Effector memory CD4-positive, alpha-beta T cell (primary cell): ENCODE data around the gene RASA2.

Experiments used
- DNase-seq, 3 donors: peaks; one replicate each; pipeline ENCODE4 v3.0.0-alpha.2; 2020
- H3K27ac ChIP-seq: 2 replicates; pipeline ENCODE4 v1.7.0; 2013; ENCODE audit warnings: mild to moderate bottlenecking, low read length, moderate library complexity; ENCODE audit not compliant: insufficient read depth, poor library complexity, severe bottlenecking
- H3K27me3 ChIP-seq: replicated peaks from 2 replicates; pipeline ENCODE4 v1.7.0; 2013; ENCODE audit warnings: mild to moderate bottlenecking, low read length; ENCODE audit not compliant: insufficient read depth, control insufficient read depth, poor library complexity, severe bottlenecking
- H3K36me3 ChIP-seq: 2 replicates; pipeline ENCODE4 v1.7.0; 2013; ENCODE audit warnings: mild to moderate bottlenecking, low read length, moderate library complexity; ENCODE audit not compliant: control insufficient read depth, insufficient read depth
- H3K4me1 ChIP-seq: 2 replicates; pipeline ENCODE4 v1.7.0; 2013; ENCODE audit warnings: low read length, mild to moderate bottlenecking; ENCODE audit not compliant: control insufficient read depth, insufficient read depth, poor library complexity, severe bottlenecking
- H3K4me3 ChIP-seq: 2 replicates; pipeline ENCODE4 v1.7.0; 2013; ENCODE audit warnings: low read length, low read depth, mild to moderate bottlenecking; ENCODE audit not compliant: insufficient read depth, poor library complexity, severe bottlenecking
- H3K9me3 ChIP-seq: 2 replicates; pipeline ENCODE4 v1.7.0; 2013; ENCODE audit warnings: mild to moderate bottlenecking, low read length, moderate library complexity; ENCODE audit not compliant: control insufficient read depth

Gene RASA2

DNA sequence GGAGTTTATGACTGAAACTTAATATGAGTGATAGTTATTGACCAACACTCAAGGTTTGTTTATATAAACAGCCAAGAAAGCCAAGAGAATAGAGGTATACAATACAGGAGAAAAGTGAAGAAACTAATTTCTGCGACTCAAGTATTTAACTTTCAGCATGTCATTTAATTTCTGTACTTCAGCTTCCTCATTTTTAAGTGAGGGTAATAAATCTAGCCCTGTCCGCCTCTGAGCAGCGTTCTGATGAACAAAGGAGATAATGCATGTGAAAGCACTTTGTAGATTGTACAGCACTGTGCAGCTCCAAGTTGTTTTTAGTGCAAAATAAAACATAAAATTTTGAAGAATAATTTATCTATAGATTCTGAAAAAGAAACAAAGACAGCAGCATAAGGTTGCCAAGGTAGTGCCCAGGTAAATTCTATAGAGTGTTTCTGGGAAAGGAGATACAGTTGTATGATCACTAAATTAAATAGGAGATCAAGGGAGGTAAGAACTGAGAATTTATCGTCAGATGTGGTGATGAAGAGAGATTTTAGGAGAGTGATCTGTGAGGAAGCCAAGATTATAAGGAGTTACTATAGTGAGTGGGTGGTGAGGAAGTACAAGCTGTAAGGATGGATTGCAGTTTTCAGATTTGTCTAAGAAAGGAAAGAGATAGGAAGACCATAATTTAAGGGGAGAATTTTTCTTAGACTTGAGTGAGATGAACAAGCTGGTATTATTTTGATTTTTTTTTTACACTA is 71.3 kb downstream of the RASA2 start:
- H3K4me1 ChIP-seq = peaks cover 16% of the 10 kb centered on the region
- peak overlapping the region; percentile 3 for H3K27ac ChIP-seq
- H3K4me3 ChIP-seq = no peak overlapping the region
- H3K27me3 ChIP-seq = no peaks in the 10 kb centered on the region
- no peaks in the 10 kb centered on the region for H3K9me3 ChIP-seq
- no peak for DNase-seq
- H3K36me3 ChIP-seq = peaks cover 19% of the 10 kb centered on the region

- no peaks in the 10 kb centered on the region for H3K27me3 ChIP-seq
- no peak overlapping the region for H3K27ac ChIP-seq
- H3K4me1 ChIP-seq = peaks cover 7% of the 10 kb centered on the region
- no peaks in the 10 kb centered on the region for H3K9me3 ChIP-seq
- no peak overlapping the region for H3K4me3 ChIP-seq
- peaks cover 8% of the 10 kb centered on the region for H3K36me3 ChIP-seq
- peak in 1 of 3 donors; percentile 17 for DNase-seq
These were observed 74.7 kb downstream of the RASA2 start for GRCh38 chr3:141561426-141562034.

GRCh38 chr3:141564241-141564640 is 77.4 kb downstream of the RASA2 start:
- Histone ChIP-seq H3K36me3 (peaks cover 8% of the 10 kb centered on the region), H3K27ac (no peak overlapping the region), H3K9me3 (no peaks in the 10 kb centered on the region), H3K4me1 (no peaks in the 10 kb centered on the region), H3K27me3 (no peaks in the 10 kb centered on the region), H3K4me3 (no peak overlapping the region)
- no peak for DNase-seq

GRCh38 chr3:141570068-141570467 is 83.2 kb downstream of the RASA2 start:
- no peak overlapping the region for H3K4me3 ChIP-seq
- no peak for DNase-seq
- H3K27me3 ChIP-seq = no peaks in the 10 kb centered on the region
- no peak overlapping the region for H3K27ac ChIP-seq
- peaks cover 29% of the 10 kb centered on the region for H3K36me3 ChIP-seq
- no peaks in the 10 kb centered on the region for H3K9me3 ChIP-seq
- H3K4me1 ChIP-seq = no peaks in the 10 kb centered on the region

DNA sequence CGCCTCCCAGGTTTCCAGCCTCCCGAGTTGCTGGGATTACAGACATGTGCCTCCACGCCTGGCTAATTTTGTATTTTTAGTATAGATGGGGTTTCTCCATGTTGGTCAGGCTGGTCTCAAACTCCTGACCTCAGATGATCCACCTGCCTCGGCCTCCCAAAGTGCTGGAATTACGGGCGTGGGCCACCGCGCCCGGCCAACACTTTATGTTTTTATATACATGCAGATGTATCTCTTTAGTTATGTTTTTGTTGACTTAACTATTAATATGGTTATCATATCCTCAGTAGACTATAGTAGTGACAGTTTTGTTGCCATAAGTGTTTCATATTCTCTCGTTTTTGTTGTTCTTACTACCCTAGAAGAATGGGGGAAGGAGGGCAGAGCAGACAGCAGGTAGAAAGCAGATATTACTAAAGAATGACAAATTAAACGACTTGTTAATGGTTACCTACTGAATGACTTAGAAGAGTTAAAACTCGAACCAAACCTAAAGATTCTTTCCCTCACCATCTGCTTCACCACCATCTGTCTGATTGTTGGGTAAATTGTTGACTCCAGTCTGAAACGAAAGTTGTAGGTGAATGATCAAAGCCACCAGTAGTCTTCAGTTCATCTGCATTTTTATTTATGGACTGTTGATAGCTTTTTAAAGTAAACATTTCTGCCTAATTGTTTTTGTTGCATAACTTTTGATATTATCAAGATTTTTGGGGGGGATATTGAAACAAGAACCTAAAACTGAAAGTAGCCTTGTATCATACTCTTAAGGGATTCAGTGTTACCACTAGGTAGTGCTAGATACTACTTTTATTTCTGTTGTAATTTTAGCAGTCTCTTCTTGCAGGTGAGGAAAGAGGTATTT is 89.3 kb downstream of the RASA2 start:
- no peak overlapping the region for H3K4me3 ChIP-seq
- no peak overlapping the region for H3K27ac ChIP-seq
- no peaks in the 10 kb centered on the region for H3K9me3 ChIP-seq
- no peak for DNase-seq
- peaks cover 65% of the 10 kb centered on the region for H3K36me3 ChIP-seq
- H3K27me3 ChIP-seq = no peaks in the 10 kb centered on the region
- H3K4me1 ChIP-seq = no peaks in the 10 kb centered on the region

DNA sequence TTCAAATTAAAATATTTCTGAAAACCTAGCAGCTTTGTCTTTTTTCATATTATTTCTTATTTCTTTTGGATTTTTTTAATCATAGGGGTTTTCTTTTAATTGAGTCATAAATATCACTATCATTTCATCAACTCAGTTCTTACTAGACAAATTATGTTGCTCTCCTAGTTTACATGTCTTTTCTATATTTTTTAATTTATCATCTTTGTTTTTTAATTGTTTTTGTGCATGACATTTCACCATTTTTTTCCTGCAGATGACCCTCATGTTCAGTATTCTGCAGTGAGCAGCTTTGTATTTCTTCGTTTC is 89.9 kb downstream of the RASA2 start:
- no peak overlapping the region for H3K27ac ChIP-seq
- no peaks in the 10 kb centered on the region for H3K27me3 ChIP-seq
- H3K4me1 ChIP-seq = no peaks in the 10 kb centered on the region
- H3K9me3 ChIP-seq = no peaks in the 10 kb centered on the region
- no peak overlapping the region for H3K4me3 ChIP-seq
- peaks cover 65% of the 10 kb centered on the region for H3K36me3 ChIP-seq
- no peak for DNase-seq

DNA sequence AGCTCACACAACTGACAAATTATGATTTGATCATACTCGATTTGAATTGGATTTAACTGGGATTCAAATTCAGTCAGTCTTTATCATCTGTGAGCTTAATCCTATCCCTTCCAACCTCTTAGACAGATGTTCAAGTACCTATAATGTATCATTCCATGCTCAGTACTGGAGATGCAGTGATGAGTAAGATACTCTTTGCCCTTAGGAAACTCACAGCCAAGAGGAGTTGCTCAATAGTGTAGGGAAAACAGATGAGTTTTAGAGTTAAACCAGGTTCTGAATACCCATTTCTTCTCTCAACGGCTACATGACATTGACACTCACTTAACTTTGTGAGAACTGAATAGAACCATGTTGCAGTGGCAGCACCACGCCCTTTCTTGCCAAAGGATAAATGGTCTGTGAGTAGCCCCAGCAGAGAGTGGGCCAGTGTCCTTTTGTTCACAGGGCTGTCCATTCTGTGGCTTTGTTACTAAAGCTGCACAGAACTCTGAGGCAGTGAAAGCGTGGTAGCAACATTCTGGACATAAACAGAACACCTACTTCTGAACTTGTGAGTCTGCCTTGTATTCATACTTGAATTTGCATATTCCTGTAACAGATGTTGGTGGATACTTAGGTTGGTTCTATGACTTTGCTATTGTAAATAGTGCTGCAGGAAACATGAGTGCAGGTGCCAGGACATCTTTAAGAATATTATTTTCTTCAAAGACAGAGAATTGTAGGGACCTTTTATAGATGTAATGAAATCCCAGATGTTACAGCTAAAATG is 91.6 kb downstream of the RASA2 start:
- H3K4me1 ChIP-seq = no peaks in the 10 kb centered on the region
- H3K27ac ChIP-seq = no peak overlapping the region
- peaks cover 62% of the 10 kb centered on the region for H3K36me3 ChIP-seq
- no peak overlapping the region for H3K4me3 ChIP-seq
- DNase-seq = no peak
- H3K9me3 ChIP-seq = no peaks in the 10 kb centered on the region
- H3K27me3 ChIP-seq = no peaks in the 10 kb centered on the region

- no peak for DNase-seq
- Histone ChIP-seq H3K4me1 (no peaks in the 10 kb centered on the region), H3K36me3 (peaks cover 69% of the 10 kb centered on the region)
These were observed 107.5 kb downstream of the RASA2 start for GRCh38 chr3:141594357-141594756.

GRCh38 chr3:141597931-141598330 is 111.1 kb downstream of the RASA2 start:
- H3K36me3 ChIP-seq = peaks cover 46% of the 10 kb centered on the region
- no peak overlapping the region for H3K4me3 ChIP-seq
- no peaks in the 10 kb centered on the region for H3K9me3 ChIP-seq
- no peaks in the 10 kb centered on the region for H3K4me1 ChIP-seq
- no peak overlapping the region for H3K27ac ChIP-seq
- H3K27me3 ChIP-seq = no peaks in the 10 kb centered on the region
- DNase-seq = no peak

More at GRCh38 chr3:141594357-141594756, 107.5 kb downstream of the RASA2 start:
- Histone ChIP-seq H3K27ac (no peak overlapping the region), H3K27me3 (no peaks in the 10 kb centered on the region), H3K4me3 (no peak overlapping the region), H3K9me3 (no peaks in the 10 kb centered on the region)
